Effector memory CD8-positive, alpha-beta T cell (primary cell): ENCODE measurements around the gene RRAS.

Experiments used
- ATAC-seq: fragments of 150-1000 bp; cut with Tn5 transposase; replicated peaks from 2 replicates; pipeline ENCODE4 v1.10.0; 2021; ENCODE audit warnings: mild to moderate bottlenecking, moderate library complexity
- DNase-seq, 3 experiments: peaks; one replicate each; pipeline ENCODE4 v3.0.0; 2021
- H3K27ac Mint-ChIP-seq, 2 donors: one replicate each; pipeline ENCODE4 v1.8.0; 2022; ENCODE audit warnings: mild to moderate bottlenecking in 2 of 2, mixed read lengths in 2 of 2, moderate library complexity in 2 of 2
- H3K27me3 Mint-ChIP-seq, 2 donors: one replicate each; pipeline ENCODE4 v1.8.0; 2022; ENCODE audit warnings: mixed read lengths in 2 of 2
- H3K36me3 Mint-ChIP-seq: one replicate; pipeline ENCODE4 v1.8.0; 2022; ENCODE audit warnings: mild to moderate bottlenecking, moderate library complexity, mixed read lengths; ENCODE audit not compliant: insufficient read depth
- H3K4me1 Mint-ChIP-seq, 2 donors: one replicate each; pipeline ENCODE4 v1.8.0; 2022; ENCODE audit warnings: low read depth in 2 of 2, mixed read lengths in 2 of 2
- H3K4me3 Mint-ChIP-seq, 2 donors: one replicate each; pipeline ENCODE4 v1.8.0; 2022; ENCODE audit warnings: mild to moderate bottlenecking in 2 of 2, mixed read lengths in 2 of 2, moderate library complexity in 2 of 2
- H3K9me3 Mint-ChIP-seq, 2 donors: one replicate each; pipeline ENCODE4 v1.8.0; 2022; ENCODE audit warnings: mixed read lengths in 2 of 2

The RRAS gene

GRCh38 chr19:49588365-49589122, 51.4 kb downstream of the RRAS start:
- peak overlapping the region; percentile 5 to 24 for H3K27ac Mint-ChIP-seq
- peaks cover 23 to 27% of the 10 kb centered on the region in 2 donors for H3K4me1 Mint-ChIP-seq
- peaks cover 22% of the 10 kb centered on the region for H3K36me3 Mint-ChIP-seq
- DNase-seq (peak in 1 of 3 experiments; percentile 19), ATAC-seq (peak; percentile 5)
- H3K4me3 Mint-ChIP-seq, result no peak overlapping the region
- no peaks in the 10 kb centered on the region for H3K9me3 Mint-ChIP-seq
- no peaks in the 10 kb centered on the region for H3K27me3 Mint-ChIP-seq

GRCh38 chr19:49587227-49587626, 52.7 kb downstream of the RRAS start:
- no peaks in the 10 kb centered on the region for H3K9me3 Mint-ChIP-seq
- ATAC-seq, result no peak
- H3K27ac Mint-ChIP-seq, result no peak overlapping the region
- no peak overlapping the region for H3K4me3 Mint-ChIP-seq
- no peaks in the 10 kb centered on the region for H3K27me3 Mint-ChIP-seq
- H3K36me3 Mint-ChIP-seq, result peaks cover 10% of the 10 kb centered on the region
- H3K4me1 Mint-ChIP-seq, result peaks cover 10 to 14% of the 10 kb centered on the region in 2 donors
- DNase-seq, result no peak
